Adrenal gland (tissue), 5 donors: ENCODE measurements around the gene SCN8A.

Experiments used
- POLR2A ChIP-seq, 2 donors: fragments of 450-650 bp; IDR thresholded peaks; one replicate each; pipeline ENCODE4 v1.6.1; 2017; ENCODE audit warnings: antibody characterized with exemption in 2 of 2, mild to moderate bottlenecking in 2 of 2, moderate library complexity in 1 of 2
- TF ChIP-seq, protein P1 (sequence below), 6 experiments: fragments of 450-650 bp in 4 of 6; fragments of 200-600 bp in 2 of 6; sonication (generic) in 1 of 6; IDR thresholded peaks; 1 replicate in 5 of 6; 2 replicates in 1 of 6; pipeline versions ENCODE4 v1.5.1 to v1.8.0; 2016 to 2021; ENCODE audit warnings: antibody characterized with exemption in 6 of 6, mild to moderate bottlenecking in 2 of 6, moderate library complexity in 1 of 6
- donor health status: DM: no; HTN: no; CAD: no.

DNA sequence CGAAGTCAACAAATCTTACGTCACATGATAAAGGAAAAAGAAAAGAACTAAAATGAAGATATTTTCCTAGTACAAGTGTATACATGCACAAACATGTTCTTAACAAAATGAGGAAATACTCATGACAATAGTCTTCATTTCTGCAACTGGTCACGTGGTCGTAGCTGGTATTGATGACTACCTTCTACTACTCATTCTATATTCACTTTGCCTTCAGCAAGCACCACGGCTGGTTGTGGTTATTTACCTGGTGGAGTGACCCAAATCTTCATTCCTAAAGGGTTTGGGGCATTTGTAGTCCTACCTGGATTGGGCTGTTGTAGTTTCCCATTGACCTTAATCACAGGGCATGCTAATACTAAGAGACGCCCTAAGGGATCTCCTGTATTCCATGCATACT, 206.3 kb downstream of the SCN8A start:
- TF ChIP-seq, protein P1, sequence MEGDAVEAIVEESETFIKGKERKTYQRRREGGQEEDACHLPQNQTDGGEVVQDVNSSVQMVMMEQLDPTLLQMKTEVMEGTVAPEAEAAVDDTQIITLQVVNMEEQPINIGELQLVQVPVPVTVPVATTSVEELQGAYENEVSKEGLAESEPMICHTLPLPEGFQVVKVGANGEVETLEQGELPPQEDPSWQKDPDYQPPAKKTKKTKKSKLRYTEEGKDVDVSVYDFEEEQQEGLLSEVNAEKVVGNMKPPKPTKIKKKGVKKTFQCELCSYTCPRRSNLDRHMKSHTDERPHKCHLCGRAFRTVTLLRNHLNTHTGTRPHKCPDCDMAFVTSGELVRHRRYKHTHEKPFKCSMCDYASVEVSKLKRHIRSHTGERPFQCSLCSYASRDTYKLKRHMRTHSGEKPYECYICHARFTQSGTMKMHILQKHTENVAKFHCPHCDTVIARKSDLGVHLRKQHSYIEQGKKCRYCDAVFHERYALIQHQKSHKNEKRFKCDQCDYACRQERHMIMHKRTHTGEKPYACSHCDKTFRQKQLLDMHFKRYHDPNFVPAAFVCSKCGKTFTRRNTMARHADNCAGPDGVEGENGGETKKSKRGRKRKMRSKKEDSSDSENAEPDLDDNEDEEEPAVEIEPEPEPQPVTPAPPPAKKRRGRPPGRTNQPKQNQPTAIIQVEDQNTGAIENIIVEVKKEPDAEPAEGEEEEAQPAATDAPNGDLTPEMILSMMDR (IDR thresholded peaks at IDR 0.05): no peak
- TF ChIP-seq POLR2A (IDR thresholded peaks at IDR 0.05): no peak
